HUES6 (cell line): ENCODE measurements around the gene HOXD10.

ENCODE experiments used
- H3K27ac ChIP-seq: 2 replicates; pipeline ENCODE4 v1.7.0; 2013; ENCODE audit warnings: low read depth, mild to moderate bottlenecking, low read length, inconsistent platforms
- H3K27me3 ChIP-seq: 2 replicates; pipeline ENCODE4 v1.6.1; 2013; ENCODE audit warnings: low read length; ENCODE audit not compliant: control insufficient read depth, insufficient read depth
- H3K36me3 ChIP-seq: 2 replicates; pipeline ENCODE4 v1.6.1; 2013; ENCODE audit warnings: low read length; ENCODE audit not compliant: control insufficient read depth, insufficient read depth
- H3K4me1 ChIP-seq: 2 replicates; pipeline ENCODE4 v1.6.1; 2013; ENCODE audit warnings: low read length; ENCODE audit not compliant: control insufficient read depth, insufficient read depth
- H3K4me3 ChIP-seq: 2 replicates; pipeline ENCODE4 v1.5.1; 2013; ENCODE audit warnings: low read depth, low read length
- H3K9ac ChIP-seq: one replicate; pipeline ENCODE4 v1.6.1; 2013; ENCODE audit warnings: mild to moderate bottlenecking, low read length
- H3K9me3 ChIP-seq: 2 replicates; pipeline ENCODE4 v1.6.1; 2013; ENCODE audit warnings: low read depth, low read length; ENCODE audit not compliant: control insufficient read depth, insufficient read depth

Gene HOXD10

DNA sequence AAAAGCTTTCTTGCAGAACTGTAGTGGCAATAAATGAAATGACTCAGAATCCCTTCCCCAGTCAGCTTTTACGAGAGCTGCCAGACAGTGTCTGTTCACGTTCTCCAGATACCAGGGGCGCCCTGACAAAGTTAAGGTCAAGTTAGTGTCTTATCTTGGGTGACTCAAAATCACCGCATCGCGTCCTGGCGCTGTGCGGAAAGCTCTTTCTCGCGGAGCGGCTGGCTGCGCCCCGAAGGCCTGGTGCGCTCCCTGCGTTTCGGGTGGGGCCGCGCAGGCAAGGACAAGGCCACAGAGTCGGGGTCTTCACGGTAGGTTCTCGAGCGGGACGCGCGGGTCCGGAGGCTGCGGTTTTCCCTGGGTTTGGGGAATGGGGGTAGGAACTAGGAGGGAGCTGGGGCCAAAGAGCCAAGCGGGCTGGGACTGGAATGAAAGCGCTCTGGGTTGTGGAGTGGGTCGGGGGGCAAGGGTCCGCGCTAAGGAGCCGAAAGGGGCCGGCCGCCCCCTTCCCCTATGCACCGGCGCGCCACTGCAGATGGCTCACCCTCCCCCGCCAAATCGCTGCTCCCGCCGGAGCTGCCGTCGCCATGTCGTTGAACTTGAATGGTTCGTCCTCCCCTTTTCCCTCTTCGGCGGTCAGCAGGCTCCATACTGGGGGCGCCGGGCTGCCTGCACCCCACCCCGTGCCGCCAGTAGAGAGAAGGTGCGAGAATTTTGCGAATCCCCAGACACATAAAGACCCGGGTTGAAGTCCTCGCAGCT, 12.1 kb upstream of the HOXD10 start:
- H3K36me3 ChIP-seq, result no peaks in the 10 kb centered on the region
- H3K9ac ChIP-seq, result peak overlapping the region; percentile 62
- peak overlapping the region; percentile 52 for H3K4me3 ChIP-seq
- no peaks in the 10 kb centered on the region for H3K9me3 ChIP-seq
- no peak overlapping the region for H3K27ac ChIP-seq
- peaks cover 99% of the 10 kb centered on the region for H3K27me3 ChIP-seq
- peaks cover 45% of the 10 kb centered on the region for H3K4me1 ChIP-seq

DNA sequence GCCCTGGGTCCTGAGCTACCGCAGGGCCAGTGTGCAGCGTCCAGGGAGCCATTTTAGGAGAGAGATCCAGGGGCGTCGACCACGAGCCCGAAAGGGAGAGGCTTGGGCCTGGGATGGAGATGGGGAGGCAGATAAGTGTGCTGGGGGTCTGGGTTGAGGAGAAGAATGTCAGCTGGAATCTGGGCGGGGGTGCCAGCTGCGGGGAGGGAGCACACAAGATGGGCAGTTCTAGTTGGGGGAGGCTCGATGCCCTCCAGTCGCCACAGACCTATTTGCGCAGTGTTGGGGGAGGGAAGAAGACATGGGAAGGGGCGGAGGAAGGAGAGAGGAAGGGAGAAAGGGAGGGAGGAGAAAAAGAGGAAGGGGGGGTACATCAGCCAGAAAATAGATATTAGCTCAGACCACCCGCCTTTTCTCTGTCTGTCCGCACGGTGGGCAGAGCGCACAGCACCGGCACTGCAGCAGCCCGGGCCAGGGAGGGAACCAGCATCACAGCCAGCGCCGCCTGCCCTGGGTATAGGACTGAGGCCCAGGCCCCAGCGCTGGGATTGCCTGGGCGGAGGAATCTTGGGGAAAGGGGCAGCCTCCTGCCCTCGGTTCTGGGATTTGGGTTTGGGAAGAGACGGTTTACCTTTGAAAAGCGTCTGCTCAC, 11.4 kb upstream of the HOXD10 start:
- Histone ChIP-seq H3K4me3 (peak overlapping the region; percentile 52), H3K27me3 (peaks cover 99% of the 10 kb centered on the region), H3K36me3 (no peaks in the 10 kb centered on the region), H3K27ac (no peak overlapping the region), H3K9ac (peak overlapping the region; percentile 62), H3K9me3 (no peaks in the 10 kb centered on the region), H3K4me1 (peaks cover 40% of the 10 kb centered on the region)

- Histone ChIP-seq H3K9me3 (no peaks in the 10 kb centered on the region), H3K4me1 (peaks cover 33% of the 10 kb centered on the region), H3K9ac (peak overlapping the region; percentile 62), H3K36me3 (no peaks in the 10 kb centered on the region), H3K27ac (no peak overlapping the region), H3K27me3 (peaks cover 99% of the 10 kb centered on the region), H3K4me3 (peak overlapping the region; percentile 52)
Observed at GRCh38 chr2:176105730-176106580, 10.6 kb upstream of the HOXD10 start.

GRCh38 chr2:176106581-176107539, 9.7 kb upstream of the HOXD10 start, which contains the start of gene HOXD11:
Gene HOXD11 (plus strand): TSS chr2:176107280. CDS start chr2:176107356, 76 bp downstream.
- Histone ChIP-seq H3K9me3 (no peaks in the 10 kb centered on the region), H3K9ac (peak within 1 kb of the TSS; percentile 62), H3K4me1 (peaks cover 33% of the 10 kb centered on the region), H3K27ac (no peak within 1 kb of the TSS), H3K36me3 (no peaks in the 10 kb centered on the region), H3K4me3 (peak within 1 kb of the TSS; percentile 52), H3K27me3 (peaks cover 99% of the 10 kb centered on the region)

- H3K9me3 ChIP-seq, result no peaks in the 10 kb centered on the region
- peaks cover 33% of the 10 kb centered on the region for H3K4me1 ChIP-seq
- H3K36me3 ChIP-seq, result no peaks in the 10 kb centered on the region
- H3K27me3 ChIP-seq, result peaks cover 99% of the 10 kb centered on the region
- H3K4me3 ChIP-seq, result no peak overlapping the region
- H3K9ac ChIP-seq, result no peak overlapping the region
- H3K27ac ChIP-seq, result no peak overlapping the region
Observed at GRCh38 chr2:176107731-176108181, 8.8 kb upstream of the HOXD10 start.

DNA sequence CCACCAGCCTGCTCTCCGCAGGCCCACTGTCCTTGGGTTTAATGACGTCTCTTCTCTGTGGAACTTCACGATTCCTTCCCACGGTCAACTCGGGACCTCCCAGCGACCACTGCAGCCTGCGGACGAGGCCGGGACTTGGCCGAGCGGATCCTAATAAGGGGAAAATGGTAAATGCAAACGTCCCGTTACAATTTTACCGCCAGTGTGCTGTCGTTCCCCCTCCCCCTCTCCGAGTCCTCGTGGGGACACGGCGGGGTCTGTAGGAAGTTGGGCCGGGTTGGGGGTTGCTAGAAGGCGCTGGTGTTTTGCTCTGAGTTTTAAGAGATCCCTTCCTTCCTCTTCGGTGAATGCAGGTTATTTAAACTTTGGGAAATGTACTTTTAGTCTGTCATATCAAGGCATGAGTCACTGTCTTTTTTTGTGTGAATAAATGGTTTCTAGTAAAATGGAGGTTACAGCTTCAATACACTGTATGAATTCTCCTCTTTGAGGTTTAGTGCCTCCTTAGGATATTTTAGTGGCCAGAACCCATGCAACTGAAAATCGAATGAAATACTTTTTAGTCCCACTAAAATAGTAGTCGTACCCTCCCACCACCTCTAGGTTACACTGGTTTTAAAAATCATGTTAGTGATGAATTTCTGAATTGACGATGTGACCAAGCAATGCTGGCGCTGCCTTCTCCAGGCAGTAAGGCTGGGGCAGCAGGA, 7.2 kb upstream of the HOXD10 start:
- Histone ChIP-seq H3K27ac (no peak overlapping the region), H3K4me1 (peaks cover 27% of the 10 kb centered on the region), H3K27me3 (peaks cover 99% of the 10 kb centered on the region), H3K4me3 (peak overlapping the region; percentile 25; the same call in 1 of the 2 replicates), H3K36me3 (no peaks in the 10 kb centered on the region), H3K9ac (peak overlapping the region; percentile 74), H3K9me3 (no peaks in the 10 kb centered on the region)

DNA sequence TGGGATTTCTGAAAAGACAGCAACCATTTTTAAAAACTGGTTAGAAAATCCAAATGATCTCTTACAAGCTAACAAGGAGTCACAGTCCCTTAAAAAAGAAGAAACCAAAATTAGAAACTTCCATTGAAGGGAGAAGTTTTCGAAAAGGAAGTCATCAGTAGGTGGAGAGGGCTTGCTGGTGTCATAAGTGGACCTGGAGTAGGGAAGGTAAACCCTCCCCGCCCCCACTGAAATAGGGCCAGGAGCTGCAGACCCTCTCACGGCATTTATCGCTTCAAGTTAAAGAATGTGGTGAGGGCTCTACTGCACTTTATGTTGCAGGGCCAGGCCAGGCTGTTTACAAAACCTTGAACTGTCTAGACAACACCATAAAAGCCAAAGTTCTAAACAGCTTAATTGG, 6.6 kb upstream of the HOXD10 start:
- H3K36me3 ChIP-seq, result no peaks in the 10 kb centered on the region
- peak overlapping the region; percentile 74 for H3K9ac ChIP-seq
- no peak overlapping the region for H3K27ac ChIP-seq
- H3K9me3 ChIP-seq, result no peaks in the 10 kb centered on the region
- H3K27me3 ChIP-seq, result peaks cover 99% of the 10 kb centered on the region
- peaks cover 21% of the 10 kb centered on the region for H3K4me1 ChIP-seq
- no peak overlapping the region; the same call in 1 of the 2 replicates for H3K4me3 ChIP-seq

GRCh38 chr2:176110415-176111308, 5.9 kb upstream of the HOXD10 start:
- Histone ChIP-seq H3K4me3 (no peak overlapping the region), H3K27me3 (peaks cover 99% of the 10 kb centered on the region), H3K9ac (no peak overlapping the region), H3K36me3 (no peaks in the 10 kb centered on the region), H3K9me3 (no peaks in the 10 kb centered on the region), H3K27ac (no peak overlapping the region), H3K4me1 (peaks cover 13% of the 10 kb centered on the region)

GRCh38 chr2:176111309-176111663, 5.3 kb upstream of the HOXD10 start:
- Histone ChIP-seq H3K9ac (peak overlapping the region; percentile 27), H3K4me1 (peaks cover 8% of the 10 kb centered on the region), H3K27ac (no peak overlapping the region), H3K36me3 (no peaks in the 10 kb centered on the region), H3K4me3 (no peak overlapping the region), H3K9me3 (no peaks in the 10 kb centered on the region), H3K27me3 (peaks cover 99% of the 10 kb centered on the region)
